Small intestine (tissue), 7 donors: ENCODE data around the gene ZNF837. TPM values are rescaled to one million over a fixed set of nuclear protein-coding genes. Genes with fewer than 3 reads are reported as not detected.
A peak's percentile ranks its signal among the peaks of the same experiment; 100 is the strongest.

ENCODE experiments used
- DNase-seq, 2 donors: peaks; one replicate each; pipeline versions ENCODE4 v3.0.0 to v3.0.0-alpha.2; 2013
- FAIRE-seq: peaks from 2 replicates; lab custom pipeline; 2012; peaks lifted over from hg19 to GRCh38; lab: Jason Lieb, UNC
- H3K27ac ChIP-seq, 3 donors: one replicate each; pipeline ENCODE4 v1.5.1; 2013; ENCODE audit warnings: low read length in 2 of 3, mild to moderate bottlenecking in 2 of 3, control low read depth in 1 of 3, inconsistent platforms in 1 of 3, low read depth in 1 of 3, moderate library complexity in 1 of 3
- H3K27me3 ChIP-seq, 3 donors: one replicate each; pipeline ENCODE4 v1.6.1; 2013; ENCODE audit warnings: low read length in 3 of 3, inconsistent platforms in 1 of 3; ENCODE audit not compliant: control insufficient read depth in 3 of 3, insufficient read depth in 3 of 3
- H3K36me3 ChIP-seq, 3 donors: one replicate each; pipeline ENCODE4 v1.6.1; 2013; ENCODE audit warnings: low read length in 3 of 3, inconsistent platforms in 1 of 3, low read depth in 1 of 3, mild to moderate bottlenecking in 1 of 3, moderate library complexity in 1 of 3; ENCODE audit not compliant: control insufficient read depth in 3 of 3, insufficient read depth in 2 of 3
- H3K4me1 ChIP-seq, 3 donors: one replicate each; pipeline ENCODE4 v1.6.1; 2013; ENCODE audit warnings: low read length in 2 of 3, inconsistent platforms in 1 of 3, low read depth in 1 of 3, mild to moderate bottlenecking in 1 of 3, moderate library complexity in 1 of 3; ENCODE audit not compliant: control insufficient read depth in 3 of 3, insufficient read depth in 2 of 3
- H3K4me3 ChIP-seq, 3 donors: one replicate each; pipeline ENCODE4 v1.5.1; 2013; ENCODE audit warnings: low read length in 3 of 3, control low read depth in 1 of 3, inconsistent platforms in 1 of 3, low read depth in 1 of 3, mild to moderate bottlenecking in 1 of 3, moderate library complexity in 1 of 3
- H3K9me3 ChIP-seq, 2 donors: one replicate each; pipeline ENCODE4 v1.6.1; 2013; ENCODE audit warnings: low read depth in 1 of 2, low read length in 1 of 2; ENCODE audit not compliant: control insufficient read depth in 2 of 2, insufficient read depth in 1 of 2
- WGBS, 3 donors: extraction: QIAGEN DNeasy Blood & Tissue Kit; methylation state at CpG; one replicate each; pipeline ENCODE4 v1.1.7; 2013; 5-methylcytosine and 5-hydroxymethylcytosine counted together
- polyA plus RNA-seq, 4 donors: library from polyadenylated mRNA; stranded (reverse) in 3 of 4; unstranded in 1 of 4; fragments of 200-250 nt in 3 of 4; fragments of 120-200 nt in 1 of 4; gene quantifications; one replicate each; pipeline versions ENCODE4 v1.2.1 to v1.2.3, GENCODE V29; 2013
- donor health status: healthy with polysubstance abuse.
- donor health status: control.
- donor health status: control.
- donor health status: Bipolar disorder and iron deficiency.
- donor health status: healthy.

The ZNF837 gene
- polyA plus RNA-seq, 4 donors = 2.9 to 5.3 (median 3.8) TPM

GRCh38 chr19:58356766-58357480, 23.9 kb downstream of the ZNF837 start:
- no peak overlapping the region for H3K27ac ChIP-seq
- no peak for FAIRE-seq
- DNase-seq = no peak
- H3K9me3 ChIP-seq = no peaks in the 10 kb centered on the region
- peak overlapping the region; percentile 10 to 28 (median 19) for H3K4me3 ChIP-seq
- H3K4me1 ChIP-seq = peaks cover 0 to 14% (median 4%) of the 10 kb centered on the region in 3 donors
- 22 to 61% (median 49%) methylated on average over 69 to 75 of the region's 75 CpGs for WGBS, 3 donors
- peaks cover 0 to 5% (median 0%) of the 10 kb centered on the region in 3 donors for H3K36me3 ChIP-seq
- H3K27me3 ChIP-seq = peaks cover 0 to 53% (median 0%) of the 10 kb centered on the region in 3 donors

GRCh38 chr19:58355908-58356765, 24.7 kb downstream of the ZNF837 start:
- H3K4me1 ChIP-seq = peaks cover 0 to 11% (median 4%) of the 10 kb centered on the region in 3 donors
- peaks cover 0 to 5% (median 0%) of the 10 kb centered on the region in 3 donors for H3K36me3 ChIP-seq
- peak overlapping the region in 2 of 3 donors; percentile 19 to 28 for H3K4me3 ChIP-seq
- H3K27ac ChIP-seq = no peak overlapping the region
- peak in 1 of 2 donors; percentile 70 for DNase-seq
- WGBS, 3 donors = 10 to 38% (median 27%) methylated on average over 80 to 94 of the region's 94 CpGs
- peaks cover 0 to 60% (median 3%) of the 10 kb centered on the region in 3 donors for H3K27me3 ChIP-seq
- FAIRE-seq = no peak
- no peaks in the 10 kb centered on the region for H3K9me3 ChIP-seq

- H3K4me1 ChIP-seq = peaks cover 0 to 11% (median 4%) of the 10 kb centered on the region in 3 donors
- 90 to 93% (median 90%) methylated on average over 10 of the region's 10 CpGs for WGBS, 3 donors
- no peak overlapping the region for H3K27ac ChIP-seq
- no peak overlapping the region for H3K4me3 ChIP-seq
- FAIRE-seq (no peak), DNase-seq (no peak)
- no peaks in the 10 kb centered on the region for H3K9me3 ChIP-seq
- peaks cover 0 to 5% (median 0%) of the 10 kb centered on the region in 3 donors for H3K36me3 ChIP-seq
- peaks cover 0 to 68% (median 3%) of the 10 kb centered on the region in 3 donors for H3K27me3 ChIP-seq
These were observed 25.5 kb downstream of the ZNF837 start for GRCh38 chr19:58355215-58355796.

- no peak overlapping the region for H3K4me3 ChIP-seq
- 74 to 84% (median 77%) methylated on average over 6 of the region's 6 CpGs for WGBS, 3 donors
- H3K27ac ChIP-seq = no peak overlapping the region
- no peaks in the 10 kb centered on the region for H3K9me3 ChIP-seq
- no peak for DNase-seq
- H3K27me3 ChIP-seq = peaks cover 0 to 76% (median 3%) of the 10 kb centered on the region in 3 donors
- H3K4me1 ChIP-seq = peaks cover 0 to 11% (median 4%) of the 10 kb centered on the region in 3 donors
- peaks cover 0 to 5% (median 0%) of the 10 kb centered on the region in 3 donors for H3K36me3 ChIP-seq
- no peak for FAIRE-seq
These were observed 26.3 kb downstream of the ZNF837 start for GRCh38 chr19:58354478-58355030.

- WGBS, 3 donors = 82 to 86% (median 86%) methylated on average over 15 of the region's 15 CpGs
- no peak for DNase-seq
- no peaks in the 10 kb centered on the region for H3K9me3 ChIP-seq
- no peak for FAIRE-seq
- H3K36me3 ChIP-seq = peaks cover 0 to 2% (median 0%) of the 10 kb centered on the region in 3 donors
- H3K4me3 ChIP-seq = no peak overlapping the region
- peaks cover 0 to 11% (median 4%) of the 10 kb centered on the region in 3 donors for H3K4me1 ChIP-seq
- no peak overlapping the region for H3K27ac ChIP-seq
- H3K27me3 ChIP-seq = peaks cover 0 to 82% (median 3%) of the 10 kb centered on the region in 3 donors
These were observed 26.9 kb downstream of the ZNF837 start for GRCh38 chr19:58353717-58354477.

- peaks cover 0 to 11% (median 4%) of the 10 kb centered on the region in 3 donors for H3K4me1 ChIP-seq
- DNase-seq (no peak), FAIRE-seq (no peak)
- H3K4me3 ChIP-seq = no peak within 1 kb of the TSS
- peaks cover 0 to 2% (median 0%) of the 10 kb centered on the region in 3 donors for H3K36me3 ChIP-seq
- H3K27ac ChIP-seq = no peak within 1 kb of the TSS
- 70 to 82% (median 77%) methylated on average over 26 of the region's 26 CpGs for WGBS, 3 donors
- no peaks in the 10 kb centered on the region for H3K9me3 ChIP-seq
- peaks cover 0 to 90% (median 3%) of the 10 kb centered on the region in 3 donors for H3K27me3 ChIP-seq
These were observed 27.8 kb downstream of the ZNF837 start, which contains the start of gene A1BG for GRCh38 chr19:58352760-58353671. Gene A1BG, minus strand, starts transcription at chr19:58353492. Its CDS starts 55 bp downstream, at chr19:58353437.
